H9 (cell line): ENCODE measurements around the gene HIPK2. TPM values are rescaled to one million over a fixed set of nuclear protein-coding genes. Genes with fewer than 3 reads are reported as not detected.

Experiments
- DNase-seq: peaks from one replicate; pipeline ENCODE4 v3.0.0-alpha.2; 2017
- H2AFZ ChIP-seq: one replicate; pipeline ENCODE4 v1.6.1; 2013; ENCODE audit warnings: mild to moderate bottlenecking, low read length, control low read depth, moderate library complexity
- H2AK5ac ChIP-seq: 2 replicates; pipeline ENCODE4 v1.6.1; 2013; ENCODE audit warnings: low read length, control low read depth, mixed read lengths; ENCODE audit not compliant: insufficient read length
- H2BK120ac ChIP-seq: one replicate; pipeline ENCODE4 v1.6.1; 2013; ENCODE audit warnings: low read depth, mild to moderate bottlenecking, low read length, control low read depth, inconsistent platforms; ENCODE audit not compliant: poor library complexity, severe bottlenecking
- H2BK12ac ChIP-seq: 2 replicates; pipeline ENCODE4 v1.6.1; 2013; ENCODE audit warnings: low read length, control low read depth, mixed read lengths, low read depth; ENCODE audit not compliant: insufficient read length
- H2BK15ac ChIP-seq: 2 replicates; pipeline ENCODE4 v1.6.1; 2013; ENCODE audit warnings: low read depth, low read length, control low read depth
- H2BK20ac ChIP-seq: one replicate; pipeline ENCODE4 v1.6.1; 2013; ENCODE audit warnings: low read depth, mild to moderate bottlenecking, low read length, control low read depth, inconsistent platforms; ENCODE audit not compliant: poor library complexity, severe bottlenecking
- H2BK5ac ChIP-seq: 2 replicates; pipeline ENCODE4 v1.6.1; 2013; ENCODE audit warnings: low read length, control low read depth, mixed read lengths; ENCODE audit not compliant: insufficient read length
- H3K14ac ChIP-seq: 2 replicates; pipeline ENCODE4 v1.6.1; 2013; ENCODE audit warnings: low read length, control low read depth; ENCODE audit not compliant: insufficient read depth
- H3K18ac ChIP-seq: 2 replicates; pipeline ENCODE4 v1.6.1; 2013; ENCODE audit warnings: low read depth, mild to moderate bottlenecking, mixed read lengths, low read length, control low read depth; ENCODE audit not compliant: insufficient read length
- H3K23ac ChIP-seq: 2 replicates; pipeline ENCODE4 v1.6.1; 2013; ENCODE audit warnings: low read length, control low read depth, mixed read lengths, low read depth; ENCODE audit not compliant: insufficient read length
- H3K23me2 ChIP-seq: 2 replicates; pipeline ENCODE4 v1.6.1; 2013; ENCODE audit warnings: low read depth, mild to moderate bottlenecking, mixed read lengths, low read length, control low read depth; ENCODE audit not compliant: insufficient read length, poor library complexity, severe bottlenecking
- H3K27ac ChIP-seq: 2 replicates; pipeline ENCODE4 v1.5.1; 2013; ENCODE audit warnings: low read length, control low read depth, mixed read lengths, low read depth; ENCODE audit not compliant: insufficient read length
- H3K27me3 ChIP-seq: 2 replicates; pipeline ENCODE4 v1.6.1; 2013; ENCODE audit warnings: low read length, control low read depth, inconsistent platforms; ENCODE audit not compliant: insufficient read depth
- H3K4ac ChIP-seq: 2 replicates; pipeline ENCODE4 v1.6.1; 2013; ENCODE audit warnings: low read depth, mild to moderate bottlenecking, control low read depth, inconsistent platforms, low read length, moderate library complexity
- H3K4me1 ChIP-seq: 2 replicates; pipeline ENCODE4 v1.6.1; 2013; ENCODE audit warnings: low read length, control low read depth, inconsistent platforms; ENCODE audit not compliant: insufficient read depth
- H3K4me2 ChIP-seq: 2 replicates; pipeline ENCODE4 v1.6.1; 2013; ENCODE audit warnings: low read length, control low read depth, mixed read lengths; ENCODE audit not compliant: insufficient read length, insufficient read depth
- H3K56ac ChIP-seq: 2 replicates; pipeline ENCODE4 v1.6.1; 2013; ENCODE audit warnings: low read depth, mild to moderate bottlenecking, mixed read lengths, low read length, control low read depth; ENCODE audit not compliant: insufficient read length
- H3K79me1 ChIP-seq: 2 replicates; pipeline ENCODE4 v1.6.1; 2013; ENCODE audit warnings: low read depth, mild to moderate bottlenecking, moderate library complexity, low read length, control low read depth, inconsistent platforms; ENCODE audit not compliant: insufficient read depth, poor library complexity, severe bottlenecking
- H3K79me2 ChIP-seq: 2 replicates; pipeline ENCODE4 v1.6.1; 2013; ENCODE audit warnings: low read length, control low read depth, inconsistent platforms; ENCODE audit not compliant: insufficient read depth
- H3K9ac ChIP-seq: 2 replicates; pipeline ENCODE4 v1.6.1; 2013; ENCODE audit warnings: low read length, control low read depth, mixed read lengths; ENCODE audit not compliant: insufficient read length; ENCODE audit errors: extremely low read depth
- H3K9me3 ChIP-seq: one replicate; pipeline ENCODE4 v1.6.1; 2013; ENCODE audit warnings: low read depth, low read length, inconsistent platforms; ENCODE audit not compliant: control insufficient read depth
- H3T11ph ChIP-seq: one replicate; pipeline ENCODE4 v1.6.1; 2013; ENCODE audit warnings: mild to moderate bottlenecking, low read length, control low read depth, inconsistent platforms
- H4K20me1 ChIP-seq: one replicate; pipeline ENCODE4 v1.6.1; 2013; ENCODE audit not compliant: control insufficient read depth, insufficient read length, insufficient read depth
- H4K5ac ChIP-seq: 2 replicates; pipeline ENCODE4 v1.6.1; 2013; ENCODE audit warnings: low read depth, mild to moderate bottlenecking, mixed read lengths, low read length, control low read depth; ENCODE audit not compliant: insufficient read length
- H4K8ac ChIP-seq: replicated peaks from 2 replicates; pipeline ENCODE4 v1.6.1; 2013; ENCODE audit warnings: low read length, control low read depth, mixed read lengths, low read depth; ENCODE audit not compliant: insufficient read length
- H4K91ac ChIP-seq: 2 replicates; pipeline ENCODE4 v1.6.1; 2013; ENCODE audit warnings: low read depth, mild to moderate bottlenecking, moderate library complexity, mixed read lengths, low read length, control low read depth; ENCODE audit not compliant: insufficient read length
- H3K27ac Mint-ChIP-seq, 3 experiments: 2 replicates in 2 of 3; 3 replicates in 1 of 3; pipeline ENCODE4 v1.8.0; 2020 to 2021; ENCODE audit warnings: mixed read lengths in 3 of 3, mild to moderate bottlenecking in 1 of 3, moderate library complexity in 1 of 3
- H3K27me3 Mint-ChIP-seq: 2 replicates; pipeline ENCODE4 v1.8.0; 2021; ENCODE audit warnings: low read depth, mild to moderate bottlenecking, moderate library complexity, mixed read lengths
- H3K36me3 Mint-ChIP-seq, 3 experiments: 2 replicates in 2 of 3; 3 replicates in 1 of 3; pipeline ENCODE4 v1.8.0; 2020 to 2021; ENCODE audit warnings: low read depth in 3 of 3, mixed read lengths in 3 of 3; ENCODE audit not compliant: insufficient read depth in 1 of 3
- H3K4me1 Mint-ChIP-seq, 2 experiments: 2 replicates each; pipeline ENCODE4 v1.8.0; 2020; ENCODE audit warnings: mixed read lengths in 2 of 2
- H3K4me3 Mint-ChIP-seq, 2 experiments: 2 replicates in 1 of 2; 3 replicates in 1 of 2; pipeline ENCODE4 v1.8.0; 2020 to 2021; ENCODE audit warnings: mild to moderate bottlenecking in 2 of 2, mixed read lengths in 2 of 2, moderate library complexity in 1 of 2
- H3K9me3 Mint-ChIP-seq, 2 experiments: 2 replicates in 1 of 2; 3 replicates in 1 of 2; pipeline ENCODE4 v1.8.0; 2020; ENCODE audit warnings: mild to moderate bottlenecking in 2 of 2, mixed read lengths in 2 of 2, moderate library complexity in 1 of 2
- CTCF ChIP-seq: fragments of 200-600 bp; sonication (generic); conservative IDR thresholded peaks from 3 replicates; pipeline ENCODE4 v1.8.0; 2021; ENCODE audit warnings: antibody characterized with exemption, mild to moderate bottlenecking
- WGBS: extraction: QIAGEN DNeasy Blood & Tissue Kit; methylation state at CpG from one replicate; pipeline ENCODE4 v1.1.7; 2013; ENCODE audit warnings: missing lambda C conversion rate, low lambda C conversion rate, mixed read lengths; ENCODE audit not compliant: insufficient read length; ENCODE audit errors: extremely low coverage; 5-methylcytosine and 5-hydroxymethylcytosine counted together
- total RNA-seq: library from RNA; stranded (reverse); gene quantifications from 2 replicates; pipeline ENCODE4 v1.2.1, GENCODE V29; 2021

Gene HIPK2
- total RNA-seq, 1 experiment from 2014 or later = 21.9 TPM

DNA sequence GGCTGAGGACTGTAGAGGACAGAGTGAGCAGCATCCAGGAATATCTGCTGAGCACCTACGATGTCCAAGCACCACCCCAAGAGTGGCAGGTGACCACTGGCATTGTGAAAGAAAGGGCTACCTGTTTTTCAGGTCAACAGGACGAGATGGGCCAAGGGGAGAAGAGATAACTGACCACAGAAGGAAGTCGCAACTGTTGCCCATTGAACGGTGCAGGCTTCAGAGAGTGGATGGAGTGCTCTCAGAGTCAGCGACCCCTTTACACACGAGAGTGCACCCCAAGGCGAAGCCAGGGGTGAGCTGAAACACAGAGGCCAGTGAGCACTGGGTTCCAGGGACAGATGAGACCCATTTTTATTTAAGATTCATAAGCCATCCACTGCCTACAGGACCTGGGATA lies 42.3 kb downstream of the HIPK2 start:
- no CpG with 5 or more reads among the region's 7 CpGs for WGBS
- Histone ChIP-seq H2AFZ (no peak overlapping the region), H4K5ac (no peak overlapping the region), H3K56ac (no peak overlapping the region), H4K20me1 (no peaks in the 10 kb centered on the region), H3K14ac (no peak overlapping the region), H3K9ac (no peak overlapping the region), H3K23ac (no peak overlapping the region), H3K23me2 (no peaks in the 10 kb centered on the region), H4K8ac (no peak overlapping the region), H2BK20ac (no peak overlapping the region), H3K27ac (no peak overlapping the region), H3K4me2 (no peak overlapping the region), H3K79me1 (no peaks in the 10 kb centered on the region), H2BK120ac (no peak overlapping the region), H2BK5ac (no peak overlapping the region), H3K4ac (no peak overlapping the region), H3K9me3 (no peaks in the 10 kb centered on the region), H3K18ac (no peak overlapping the region), H2AK5ac (no peak overlapping the region), H2BK15ac (no peak overlapping the region), H3K27me3 (no peaks in the 10 kb centered on the region; the same call in 1 of the 2 replicates), H3K79me2 (no peaks in the 10 kb centered on the region; the same call in 1 of the 2 replicates), H3K4me1 (no peaks in the 10 kb centered on the region), H3T11ph (no peak overlapping the region), H4K91ac (no peak overlapping the region), H2BK12ac (no peak overlapping the region)
- Mint-ChIP-seq H3K36me3 (peaks cover 0 to 5% (median 3%) of the 10 kb centered on the region in 3 experiments; a peak in 3 of 7 replicates), H3K4me1 (peaks cover 22 to 28% of the 10 kb centered on the region in 2 experiments), H3K4me3 (no peak overlapping the region), H3K27me3 (no peaks in the 10 kb centered on the region), H3K27ac (no peak overlapping the region; a peak in 1 of 7 replicates), H3K9me3 (no peaks in the 10 kb centered on the region)
- no peak for DNase-seq
- TF ChIP-seq CTCF = no peak
